SK-N-SH (cell line): ENCODE measurements around the gene RGS9BP. TPM values are rescaled to one million over a fixed set of nuclear protein-coding genes. Genes with fewer than 3 reads are reported as not detected.

Source experiments
- CTCF ChIA-PET: fragments of 300-600, 350-600 bp; formaldehyde crosslinking; extraction: SDS; loops from one replicate; lab custom pipeline; 2021; lab: Yijun Ruan, JAX
- POLR2A ChIA-PET: fragments of 350-600 bp; sonication (Branson Sonifier 250); formaldehyde crosslinking; extraction: SDS; loops from one replicate; lab custom pipeline; 2020; ENCODE audit warnings: antibody characterized with exemption, inconsistent platforms; lab: Yijun Ruan, JAX
- DNase-seq: peaks from one replicate; pipeline ENCODE4 v3.0.0; 2012
- H2AFZ ChIP-seq: fragments of 200-600 bp; sonication (generic); 2 replicates; pipeline ENCODE4 v1.8.1; 2016; ENCODE audit warnings: antibody characterized with exemption, mild to moderate bottlenecking, low read depth
- H3F3A ChIP-seq: fragments of 200-600 bp; sonication (generic); replicated peaks from 2 replicates; pipeline ENCODE3; 2016; ENCODE audit warnings: antibody characterized with exemption, mild to moderate bottlenecking; ENCODE audit not compliant: insufficient read depth
- H3K27ac ChIP-seq, 2 experiments: fragments of 200-500 bp in 1 of 2; fragments of 200-600 bp in 1 of 2; sonication (Bioruptor generic) in 1 of 2; sonication (generic), shearing (Covaris generic) in 1 of 2; 2 replicates each; pipeline versions ENCODE4 v1.5.1 to v1.6.1; 2014 to 2016; ENCODE audit warnings: low read depth in 2 of 2, inconsistent platforms in 1 of 2, low read length in 1 of 2, mild to moderate bottlenecking in 1 of 2, mixed read lengths in 1 of 2
- H3K27me3 ChIP-seq: fragments of 200-600 bp; sonication (generic), shearing (Covaris generic); 2 replicates; pipeline ENCODE4 v1.6.1; 2016; ENCODE audit warnings: mixed run types; ENCODE audit not compliant: insufficient read depth
- H3K36me3 ChIP-seq, 2 experiments: fragments of 200-500 bp in 1 of 2; fragments of 200-600 bp in 1 of 2; sonication (Bioruptor generic) in 1 of 2; sonication (generic) in 1 of 2; replicated peaks in 1 of 2; 2 replicates each; pipeline versions ENCODE3 to v1.5.1; 2014 to 2016; ENCODE audit warnings: low read length in 1 of 2, mild to moderate bottlenecking in 1 of 2; ENCODE audit not compliant: insufficient read depth in 2 of 2, control insufficient read depth in 1 of 2
- H3K4me1 ChIP-seq, 2 experiments: fragments of 200-500 bp in 1 of 2; fragments of 200-600 bp in 1 of 2; sonication (Bioruptor generic) in 1 of 2; sonication (generic), shearing (Covaris generic) in 1 of 2; 2 replicates each; pipeline versions ENCODE4 v1.5.1 to v1.6.1; 2014 to 2016; ENCODE audit warnings: low read depth in 1 of 2, low read length in 1 of 2, mixed run types in 1 of 2; ENCODE audit not compliant: insufficient read depth in 2 of 2, control insufficient read depth in 1 of 2
- H3K4me2 ChIP-seq: fragments of 200-600 bp; sonication (generic), shearing (Covaris generic); 2 replicates; pipeline ENCODE4 v1.6.1; 2017; ENCODE audit warnings: mixed run types
- H3K4me3 ChIP-seq, 2 experiments: fragments of 200-500 bp in 1 of 2; fragments of 200-600 bp in 1 of 2; sonication (Bioruptor generic) in 1 of 2; sonication (generic), shearing (Covaris generic) in 1 of 2; 2 replicates each; pipeline versions ENCODE4 v1.5.1 to v1.8.1; 2014 to 2016; ENCODE audit warnings: low read depth in 2 of 2, inconsistent platforms in 1 of 2, low read length in 1 of 2, mild to moderate bottlenecking in 1 of 2, mixed read lengths in 1 of 2, moderate library complexity in 1 of 2
- H3K79me2 ChIP-seq: fragments of 200-600 bp; sonication (generic); 2 replicates; pipeline ENCODE4 v1.8.1; 2017; ENCODE audit warnings: mild to moderate bottlenecking; ENCODE audit not compliant: insufficient read depth
- H3K9ac ChIP-seq: fragments of 200-600 bp; sonication (generic); 2 replicates; pipeline ENCODE4 v1.6.1; 2017; ENCODE audit warnings: mixed run types
- H3K9me2 ChIP-seq: fragments of 200-600 bp; sonication (generic); 2 replicates; pipeline ENCODE4 v1.6.1; 2017; ENCODE audit warnings: mixed run types
- H3K9me3 ChIP-seq: fragments of 200-600 bp; sonication (generic); 2 replicates; pipeline ENCODE4 v1.6.1; 2017; ENCODE audit warnings: mixed run types, mild to moderate bottlenecking, moderate library complexity
- H4K20me1 ChIP-seq: fragments of 200-600 bp; sonication (generic); 2 replicates; pipeline ENCODE4 v1.6.1; 2017; ENCODE audit warnings: mild to moderate bottlenecking, mixed run types; ENCODE audit not compliant: insufficient read depth
- CHD2 ChIP-seq: fragments of 150-350 bp; IDR thresholded peaks from 2 replicates; pipeline ENCODE4 v1.6.1; 2018; ENCODE audit warnings: low read length; ENCODE audit not compliant: partially characterized antibody
- CTCF ChIP-seq: fragments of 200-600 bp; sonication (generic); IDR thresholded peaks from 2 replicates; pipeline ENCODE4 v1.6.1; 2017; ENCODE audit warnings: antibody characterized with exemption, mild to moderate bottlenecking, moderate library complexity
- ELF1 ChIP-seq: IDR thresholded peaks from 2 replicates; pipeline ENCODE4 v1.4.0; 2012
- EP300 ChIP-seq, 2 experiments: IDR thresholded peaks; 2 replicates each; pipeline versions ENCODE4 v1.4.0 to v1.6.1; 2012; ENCODE audit warnings: borderline replicate concordance in 1 of 2, low read depth in 1 of 2, low read length in 1 of 2
- EZH2phosphoT487 ChIP-seq: fragments of 200-600 bp; sonication (generic); IDR thresholded peaks from 2 replicates; pipeline ENCODE4 v1.6.1; 2017; ENCODE audit warnings: low read depth, mixed run types, mild to moderate bottlenecking, antibody characterized with exemption, moderate library complexity, borderline replicate concordance
- FOXJ3 ChIP-seq: sonication (generic); formaldehyde crosslinking; IDR thresholded peaks from 2 replicates; pipeline ENCODE4 v1.5.1; 2020; ENCODE audit warnings: mild to moderate bottlenecking, missing genetic modification reagents
- IRF3 ChIP-seq: fragments of 150-350 bp; IDR thresholded peaks from 2 replicates; pipeline ENCODE4 v1.6.1; 2016; ENCODE audit warnings: mild to moderate bottlenecking, low read depth, low read length
- MAX ChIP-seq: IDR thresholded peaks from 2 replicates; pipeline ENCODE4 v1.4.0; 2012; ENCODE audit warnings: low read depth
- MXI1 ChIP-seq: IDR thresholded peaks from 2 replicates; pipeline ENCODE4 v1.6.1; 2012; ENCODE audit warnings: mild to moderate bottlenecking, low read depth, low read length, improper control_type of control experiment
- NFIC ChIP-seq: IDR thresholded peaks from 2 replicates; pipeline ENCODE4 v1.4.0; 2012; ENCODE audit warnings: borderline replicate concordance
- PBX3 ChIP-seq: IDR thresholded peaks from 2 replicates; pipeline ENCODE4; 2012
- POLR2AphosphoS5 ChIP-seq: IDR thresholded peaks from 2 replicates; pipeline ENCODE4 v1.6.1; 2012; ENCODE audit warnings: low read depth, low read length
- RAD21 ChIP-seq: IDR thresholded peaks from 2 replicates; pipeline ENCODE4 v1.6.1; 2012; ENCODE audit warnings: mild to moderate bottlenecking, low read length
- USF1 ChIP-seq: IDR thresholded peaks from 2 replicates; pipeline ENCODE4 v1.4.0; 2012; ENCODE audit warnings: low read depth, borderline replicate concordance
- YY1 ChIP-seq: IDR thresholded peaks from 2 replicates; pipeline ENCODE4 v1.4.0; 2012; ENCODE audit warnings: low read depth, mild to moderate bottlenecking
- WGBS: methylation state at CpG from one replicate; pipeline ENCODE4 v1.1.6; 2017; ENCODE audit warnings: low lambda C conversion rate; 5-methylcytosine and 5-hydroxymethylcytosine counted together
- polyA plus RNA-seq, 3 experiments: library from polyadenylated mRNA; depleted of rRNA; stranded (reverse); fragments of >200 nt; gene quantifications; 2 replicates each; pipeline ENCODE4 v1.2.3, GENCODE V29; 2012

Gene RGS9BP
- polyA plus RNA-seq, 1 of the 3 experiments (the other 2 are of a cell fraction): 0.18 TPM

GRCh38 chr19:32674153-32674930 is 1.3 kb upstream of the RGS9BP start:
- TF ChIP-seq PBX3 (no peak), MAX (peak; percentile 54; the same call in 1 of the 2 replicates), POLR2AphosphoS5 (no peak), MXI1 (peak; percentile 25; the same call in 1 of the 2 replicates), YY1 (no peak), USF1 (no peak)
- TF ChIP-seq, all 33 proteins: peak for 2
- Histone ChIP-seq H3K4me1 (peaks cover 0 to 21% of the 10 kb centered on the region in 2 experiments; a peak in 2 of 4 replicates), H3K4me2 (peak overlapping the region; percentile 99), H3F3A (peaks cover 3% of the 10 kb centered on the region), H2AFZ (peak overlapping the region; percentile 99; the same call in 1 of the 2 replicates), H4K20me1 (peaks cover 48% of the 10 kb centered on the region), H3K4me3 (peak overlapping the region; percentile 83 to 93), H3K79me2 (peaks cover 55% of the 10 kb centered on the region), H3K27ac (no peak overlapping the region; a peak in 2 of 4 replicates), H3K9me2 (no peaks in the 10 kb centered on the region), H3K9ac (peak overlapping the region; percentile 74), H3K9me3 (no peaks in the 10 kb centered on the region), H3K36me3 (no peaks in the 10 kb centered on the region), H3K27me3 (peaks cover 9% of the 10 kb centered on the region)
- DNase-seq: peak; percentile 55
- ChIA-PET POLR2A (interaction anchor here (1.0 kb wide), 1 partner anchor 19 kb away, joined by 3 read pairs; no protein-coding TSS in a partner anchor), CTCF (interaction anchor here (1.6 to 2.5 kb wide), 2 partner anchors 26 to 74 kb away, joined by 4 to 7 read pairs; no protein-coding TSS in a partner anchor)
- WGBS: 5% methylated on average over 21 of the region's 67 CpGs

- POLR2A ChIA-PET: interaction anchor here (0.8 to 1.0 kb wide), 2 partner anchors 19 to 25 kb away, joined by 3 read pairs; no protein-coding TSS in a partner anchor
- H4K20me1 ChIP-seq: peaks cover 41% of the 10 kb centered on the region
- peaks cover 47% of the 10 kb centered on the region for H3K79me2 ChIP-seq
- H3K4me1 ChIP-seq: peaks cover 0 to 21% of the 10 kb centered on the region in 2 experiments; a peak in 2 of 4 replicates
- peak; percentile 100 for DNase-seq
- peaks cover 9% of the 10 kb centered on the region for H3K27me3 ChIP-seq
- WGBS: 3% methylated on average over 37 of the region's 75 CpGs
- peak within 1 kb of the TSS; percentile 99 for H3K4me2 ChIP-seq
- peaks cover 3% of the 10 kb centered on the region for H3F3A ChIP-seq
- CTCF ChIA-PET: interaction anchor here (2.1 to 2.5 kb wide), 2 partner anchors 16 to 75 kb away, joined by 7 to 8 read pairs; partner anchors contain the start of gene NUDT19
- H2AFZ ChIP-seq: peak within 1 kb of the TSS; percentile 99
- peak within 1 kb of the TSS; percentile 55 to 65; a peak in 2 of 4 replicates for H3K27ac ChIP-seq
- H3K36me3 ChIP-seq: no peaks in the 10 kb centered on the region
- no peaks in the 10 kb centered on the region for H3K9me2 ChIP-seq
- no peaks in the 10 kb centered on the region for H3K9me3 ChIP-seq
- H3K4me3 ChIP-seq: peak within 1 kb of the TSS; percentile 83 to 93
- peak within 1 kb of the TSS; percentile 74 for H3K9ac ChIP-seq
- TF ChIP-seq FOXJ3 (no peak), POLR2AphosphoS5 (peak; percentile 69), IRF3 (peak; percentile 71), EP300 (IDR thresholded peaks at IDR 0.05; ENCODE audit: borderline replicate concordance in 1 of 2, low read depth in 1 of 2, low read length in 1 of 2) (no peak), CTCF (no peak), MXI1 (peak; percentile 51), PBX3 (peak; percentile 100), CHD2 (peak; percentile 71), RAD21 (no peak), EZH2phosphoT487 (no peak), NFIC (no peak), MAX (peak; percentile 61; the same call in 1 of the 2 replicates), ELF1 (peak; percentile 52)
Observed at GRCh38 chr19:32674931-32675719, 523 bp upstream of the RGS9BP start, which contains the start of gene ANKRD27. Gene ANKRD27 (minus strand): TSS chr19:32675180. CDS start chr19:32659015, 16,165 bp downstream.
